Memory B cell (primary cell): ENCODE data around the gene RFPL3.

ENCODE experiments used
- ATAC-seq: fragments of 150-1000 bp; cut with Tn5 transposase; 2 replicates; pipeline ENCODE4 v1.10.0; 2021; ENCODE audit warnings: low read depth, mild to moderate bottlenecking, moderate library complexity
- DNase-seq, 2 donors: peaks; one replicate each; pipeline ENCODE4 v3.0.0; 2022; ENCODE audit warnings: low spot score in 2 of 2
- H3K27ac Mint-ChIP-seq: one replicate; pipeline ENCODE4 v1.8.0; 2022; ENCODE audit warnings: mild to moderate bottlenecking, moderate library complexity, mixed read lengths
- H3K27me3 Mint-ChIP-seq: one replicate; pipeline ENCODE4 v1.8.0; 2022; ENCODE audit warnings: mixed read lengths
- H3K36me3 Mint-ChIP-seq: one replicate; pipeline ENCODE4 v1.8.0; 2022; ENCODE audit warnings: mild to moderate bottlenecking, mixed read lengths
- H3K4me1 Mint-ChIP-seq: one replicate; pipeline ENCODE4 v1.8.0; 2022; ENCODE audit warnings: mixed read lengths
- H3K4me3 Mint-ChIP-seq: one replicate; pipeline ENCODE4 v1.8.0; 2022; ENCODE audit warnings: mild to moderate bottlenecking, moderate library complexity, mixed read lengths
- H3K9me3 Mint-ChIP-seq: one replicate; pipeline ENCODE4 v1.8.0; 2022; ENCODE audit warnings: mixed read lengths

The RFPL3 gene

GRCh38 chr22:32325416-32325801, 32.3 kb upstream of the RFPL3 start:
- Mint-ChIP-seq H3K36me3 (no peaks in the 10 kb centered on the region), H3K27me3 (peaks cover 8% of the 10 kb centered on the region), H3K4me1 (no peaks in the 10 kb centered on the region), H3K9me3 (no peaks in the 10 kb centered on the region), H3K27ac (no peak overlapping the region), H3K4me3 (no peak overlapping the region)
- no peak for DNase-seq
- ATAC-seq, result no peak

GRCh38 chr22:32325811-32326237, 31.8 kb upstream of the RFPL3 start:
- H3K27me3 Mint-ChIP-seq, result peaks cover 11% of the 10 kb centered on the region
- H3K36me3 Mint-ChIP-seq, result no peaks in the 10 kb centered on the region
- ATAC-seq (no peak), DNase-seq (no peak)
- no peaks in the 10 kb centered on the region for H3K4me1 Mint-ChIP-seq
- no peak overlapping the region for H3K27ac Mint-ChIP-seq
- H3K4me3 Mint-ChIP-seq, result no peak overlapping the region
- H3K9me3 Mint-ChIP-seq, result no peaks in the 10 kb centered on the region

GRCh38 chr22:32326647-32327046, 31.0 kb upstream of the RFPL3 start:
- no peak for DNase-seq

GRCh38 chr22:32327066-32327465, 30.6 kb upstream of the RFPL3 start:
- Mint-ChIP-seq H3K27ac (no peak overlapping the region), H3K4me1 (no peaks in the 10 kb centered on the region), H3K4me3 (no peak overlapping the region), H3K36me3 (no peaks in the 10 kb centered on the region), H3K27me3 (peaks cover 9% of the 10 kb centered on the region), H3K9me3 (no peaks in the 10 kb centered on the region)
- ATAC-seq (no peak), DNase-seq (no peak)

More at GRCh38 chr22:32326647-32327046, 31.0 kb upstream of the RFPL3 start:
- Mint-ChIP-seq H3K27ac (no peak overlapping the region), H3K4me1 (no peaks in the 10 kb centered on the region), H3K9me3 (no peaks in the 10 kb centered on the region), H3K36me3 (no peaks in the 10 kb centered on the region), H3K27me3 (peaks cover 11% of the 10 kb centered on the region), H3K4me3 (no peak overlapping the region)
- no peak for ATAC-seq

GRCh38 chr22:32327596-32328171, 30.0 kb upstream of the RFPL3 start:
- DNase-seq (no peak), ATAC-seq (no peak)
- Mint-ChIP-seq H3K27ac (no peak overlapping the region), H3K9me3 (no peaks in the 10 kb centered on the region), H3K4me1 (no peaks in the 10 kb centered on the region), H3K36me3 (no peaks in the 10 kb centered on the region), H3K4me3 (no peak overlapping the region), H3K27me3 (peaks cover 14% of the 10 kb centered on the region)

- Mint-ChIP-seq H3K36me3 (no peaks in the 10 kb centered on the region), H3K27me3 (peaks cover 18% of the 10 kb centered on the region), H3K4me1 (no peaks in the 10 kb centered on the region), H3K4me3 (no peak overlapping the region), H3K9me3 (no peaks in the 10 kb centered on the region), H3K27ac (no peak overlapping the region)
- no peak for DNase-seq
- ATAC-seq, result no peak
These were observed 29.1 kb upstream of the RFPL3 start for GRCh38 chr22:32328306-32329201.

GRCh38 chr22:32329202-32329645, 28.4 kb upstream of the RFPL3 start:
- H3K27ac Mint-ChIP-seq, result no peak overlapping the region
- no peaks in the 10 kb centered on the region for H3K9me3 Mint-ChIP-seq
- DNase-seq (peak in 1 of 2 donors; percentile 4), ATAC-seq (no peak)
- H3K27me3 Mint-ChIP-seq, result peaks cover 23% of the 10 kb centered on the region
- H3K4me1 Mint-ChIP-seq, result no peaks in the 10 kb centered on the region
- H3K4me3 Mint-ChIP-seq, result no peak overlapping the region
- no peaks in the 10 kb centered on the region for H3K36me3 Mint-ChIP-seq

GRCh38 chr22:32331236-32331917, 26.3 kb upstream of the RFPL3 start:
- Mint-ChIP-seq H3K4me3 (no peak overlapping the region), H3K27me3 (peaks cover 29% of the 10 kb centered on the region), H3K27ac (no peak overlapping the region), H3K9me3 (no peaks in the 10 kb centered on the region), H3K36me3 (no peaks in the 10 kb centered on the region), H3K4me1 (no peaks in the 10 kb centered on the region)
- ATAC-seq (no peak), DNase-seq (peak in 1 of 2 donors; percentile 6)

GRCh38 chr22:32331918-32332725, 25.5 kb upstream of the RFPL3 start:
- Mint-ChIP-seq H3K4me1 (no peaks in the 10 kb centered on the region), H3K9me3 (no peaks in the 10 kb centered on the region), H3K27ac (no peak overlapping the region), H3K36me3 (no peaks in the 10 kb centered on the region), H3K27me3 (peaks cover 29% of the 10 kb centered on the region), H3K4me3 (no peak overlapping the region)
- ATAC-seq (no peak), DNase-seq (no peak)

GRCh38 chr22:32333141-32333768, 24.4 kb upstream of the RFPL3 start:
- Mint-ChIP-seq H3K36me3 (no peaks in the 10 kb centered on the region), H3K9me3 (no peaks in the 10 kb centered on the region), H3K4me1 (no peaks in the 10 kb centered on the region), H3K4me3 (no peak overlapping the region), H3K27me3 (peaks cover 29% of the 10 kb centered on the region), H3K27ac (no peak overlapping the region)
- no peak for ATAC-seq
- DNase-seq, result no peak

- Mint-ChIP-seq H3K27me3 (peaks cover 31% of the 10 kb centered on the region), H3K36me3 (no peaks in the 10 kb centered on the region), H3K4me3 (no peak overlapping the region), H3K27ac (no peak overlapping the region), H3K4me1 (no peaks in the 10 kb centered on the region), H3K9me3 (no peaks in the 10 kb centered on the region)
- peak in 1 of 2 donors; percentile 5 for DNase-seq
- ATAC-seq, result no peak
These were observed 23.7 kb upstream of the RFPL3 start for GRCh38 chr22:32333769-32334659.

GRCh38 chr22:32334660-32335365, 22.9 kb upstream of the RFPL3 start:
- Mint-ChIP-seq H3K36me3 (no peaks in the 10 kb centered on the region), H3K4me1 (no peaks in the 10 kb centered on the region), H3K9me3 (no peaks in the 10 kb centered on the region), H3K27me3 (peaks cover 33% of the 10 kb centered on the region), H3K4me3 (no peak overlapping the region), H3K27ac (no peak overlapping the region)
- ATAC-seq (no peak), DNase-seq (peak in 1 of 2 donors; percentile 5)
